GM12801 (cell line): Measurements from ENCODE around the gene KLHL15.

Experiments used
- CTCF ChIP-seq: IDR thresholded peaks from one replicate; pipeline ENCODE4 v1.5.1; 2011; ENCODE audit warnings: control low read depth; ENCODE audit not compliant: insufficient read length; ENCODE audit errors: extremely low read depth

Gene KLHL15

GRCh38 chrX:24005028-24005427 is 22.0 kb downstream of the KLHL15 start:
- TF ChIP-seq CTCF: no peak

- TF ChIP-seq CTCF: no peak
Measured at GRCh38 chrX:24002792-24003191, 24.2 kb downstream of the KLHL15 start.

GRCh38 chrX:24002167-24002566 is 24.8 kb downstream of the KLHL15 start:
- TF ChIP-seq CTCF: no peak

GRCh38 chrX:23999671-24000070 is 27.3 kb downstream of the KLHL15 start:
- no peak for TF ChIP-seq CTCF

GRCh38 chrX:23993012-23993633 is 33.9 kb downstream of the KLHL15 start:
- TF ChIP-seq CTCF: no peak

- no peak for TF ChIP-seq CTCF
Measured at GRCh38 chrX:23992431-23992830, 34.6 kb downstream of the KLHL15 start.

- TF ChIP-seq CTCF: no peak
Measured at GRCh38 chrX:23990455-23990854, 36.5 kb downstream of the KLHL15 start.
